Prostate gland (tissue), 2 donors: ENCODE results near the gene CRIM1. TPM values are rescaled to one million over a fixed set of nuclear protein-coding genes. Genes with fewer than 3 reads are reported as not detected.

Experiments
- DNase-seq: peaks from one replicate; pipeline ENCODE4 v3.0.0-alpha.2; 2019; ENCODE audit warnings: low spot score
- H3K27ac ChIP-seq, 2 donors: fragments of 200-600 bp; sonication (generic); 2 replicates each; pipeline ENCODE4 v1.5.1; 2017 to 2019
- H3K27me3 ChIP-seq: fragments of 200-600 bp; sonication (generic); replicated peaks from 2 replicates; pipeline ENCODE4 v1.5.1; 2019; ENCODE audit not compliant: insufficient read depth
- H3K36me3 ChIP-seq, 2 donors: fragments of 200-600 bp; sonication (generic); 1 replicate in 1 of 2; 2 replicates in 1 of 2; pipeline versions ENCODE4 v1.5.1 to v1.8.1; 2017 to 2019
- H3K4me1 ChIP-seq: fragments of 200-600 bp; sonication (generic); replicated peaks from 2 replicates; pipeline ENCODE4 v1.5.1; 2019
- H3K4me3 ChIP-seq, 2 donors: fragments of 200-600 bp; sonication (generic); 2 replicates each; pipeline ENCODE4 v1.5.1; 2017 to 2019
- H3K9me3 ChIP-seq: fragments of 200-600 bp; sonication (generic); 2 replicates; pipeline ENCODE4 v1.5.1; 2017
- POLR2A ChIP-seq: fragments of 450-650 bp; IDR thresholded peaks from one replicate; pipeline ENCODE4 v1.6.1; 2016; ENCODE audit warnings: antibody characterized with exemption, mild to moderate bottlenecking
- POLR2AphosphoS5 ChIP-seq: sonication (generic); formaldehyde crosslinking; IDR thresholded peaks from one replicate; pipeline ENCODE4 v1.6.1; 2017; ENCODE audit warnings: antibody characterized with exemption
- WGBS: methylation state at CpG from one replicate; pipeline ENCODE4 v1.1.5; 2018; 5-methylcytosine and 5-hydroxymethylcytosine counted together
- intact Hi-C: fragments of 100-400 bp; cut with DNase I; formaldehyde crosslinking; loops from one replicate; pipeline ENCODE4 v1.14.2; 2022
- total RNA-seq, 2 donors: library from RNA; depleted of rRNA; stranded (reverse); fragments of >200 nt; gene quantifications; one replicate each; pipeline ENCODE4 v1.1.0, GENCODE V29; 2016
- TF ChIP-seq, protein P1 (sequence below), 4 experiments: fragments of 200-600 bp in 2 of 4; fragments of 450-650 bp in 2 of 4; sonication (generic) in 2 of 4; IDR thresholded peaks; 1 replicate in 3 of 4; 2 replicates in 1 of 4; pipeline ENCODE4 v1.5.1; 2016 to 2019; ENCODE audit warnings: antibody characterized with exemption in 4 of 4, mild to moderate bottlenecking in 2 of 4, moderate library complexity in 2 of 4

Gene CRIM1
- total RNA-seq, 2 donors from 2014 or later = 55.2 to 101 TPM

DNA sequence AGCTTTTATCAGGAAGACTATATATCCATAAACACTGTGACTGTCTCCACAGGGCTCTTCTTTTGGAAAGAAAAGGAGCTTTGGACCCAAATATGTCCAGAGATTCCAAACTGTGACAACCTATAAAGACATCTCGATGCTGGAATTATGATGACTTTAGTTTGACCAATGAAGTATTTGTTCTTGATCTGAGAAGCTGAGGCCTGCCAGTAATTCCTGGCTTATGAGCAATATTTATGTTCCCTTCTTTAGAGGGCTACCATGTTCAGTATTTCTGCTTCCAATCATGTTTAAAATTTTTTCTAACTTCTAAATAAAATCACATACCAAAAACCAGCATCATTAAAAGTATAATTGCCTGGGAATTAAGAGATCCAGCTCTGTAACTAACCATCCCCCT is 201.3 kb downstream of the CRIM1 start:
- no peak for DNase-seq
- no peak overlapping the region for H3K27ac ChIP-seq
- no peaks in the 10 kb centered on the region for H3K36me3 ChIP-seq
- H3K4me1 ChIP-seq = no peaks in the 10 kb centered on the region
- no peaks in the 10 kb centered on the region for H3K9me3 ChIP-seq
- no peak overlapping the region for H3K4me3 ChIP-seq
- no peaks in the 10 kb centered on the region for H3K27me3 ChIP-seq
- WGBS = 66% methylated on average over 1 of the region's 1 CpG
- intact Hi-C loops = no loop called here
- TF ChIP-seq POLR2AphosphoS5 = no peak
- TF ChIP-seq, protein P1, sequence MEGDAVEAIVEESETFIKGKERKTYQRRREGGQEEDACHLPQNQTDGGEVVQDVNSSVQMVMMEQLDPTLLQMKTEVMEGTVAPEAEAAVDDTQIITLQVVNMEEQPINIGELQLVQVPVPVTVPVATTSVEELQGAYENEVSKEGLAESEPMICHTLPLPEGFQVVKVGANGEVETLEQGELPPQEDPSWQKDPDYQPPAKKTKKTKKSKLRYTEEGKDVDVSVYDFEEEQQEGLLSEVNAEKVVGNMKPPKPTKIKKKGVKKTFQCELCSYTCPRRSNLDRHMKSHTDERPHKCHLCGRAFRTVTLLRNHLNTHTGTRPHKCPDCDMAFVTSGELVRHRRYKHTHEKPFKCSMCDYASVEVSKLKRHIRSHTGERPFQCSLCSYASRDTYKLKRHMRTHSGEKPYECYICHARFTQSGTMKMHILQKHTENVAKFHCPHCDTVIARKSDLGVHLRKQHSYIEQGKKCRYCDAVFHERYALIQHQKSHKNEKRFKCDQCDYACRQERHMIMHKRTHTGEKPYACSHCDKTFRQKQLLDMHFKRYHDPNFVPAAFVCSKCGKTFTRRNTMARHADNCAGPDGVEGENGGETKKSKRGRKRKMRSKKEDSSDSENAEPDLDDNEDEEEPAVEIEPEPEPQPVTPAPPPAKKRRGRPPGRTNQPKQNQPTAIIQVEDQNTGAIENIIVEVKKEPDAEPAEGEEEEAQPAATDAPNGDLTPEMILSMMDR (IDR thresholded peaks at IDR 0.05) = no peak
- TF ChIP-seq POLR2A = no peak

DNA sequence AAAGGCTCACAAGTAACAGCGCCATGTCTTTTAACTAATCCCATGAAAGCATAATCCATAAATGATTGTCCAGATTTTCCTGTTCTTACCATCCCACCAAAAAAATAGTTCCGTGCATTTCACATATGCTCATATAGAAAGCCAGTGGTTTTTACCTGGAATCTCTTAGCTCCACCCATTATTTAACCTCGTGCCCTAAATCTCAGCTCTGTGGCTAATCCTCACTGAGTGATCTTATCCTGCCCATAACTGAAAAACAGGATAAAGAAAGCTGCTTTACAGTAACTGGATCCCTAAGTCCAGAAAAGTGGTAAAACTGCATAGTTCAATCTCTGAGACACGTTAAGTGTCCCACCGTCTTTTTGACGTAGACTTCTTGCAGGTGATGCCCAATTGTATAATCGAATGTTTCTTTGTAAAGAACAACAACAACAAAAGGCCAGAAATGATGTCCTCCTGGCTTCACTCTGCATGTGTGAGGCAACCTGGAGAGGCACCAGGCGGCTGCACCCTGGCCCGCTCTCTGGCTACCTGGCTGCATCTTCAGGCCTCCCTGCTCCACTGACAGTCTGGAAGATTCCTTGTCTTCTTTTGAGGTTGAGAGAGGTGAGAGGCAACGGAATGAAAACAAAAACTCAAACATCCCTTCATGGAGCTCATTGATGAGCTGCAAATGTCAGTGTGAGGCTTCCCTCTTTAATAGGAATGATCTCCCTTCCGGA is 203.8 kb downstream of the CRIM1 start:
- intact Hi-C loops = no loop called here
- Histone ChIP-seq H3K27me3 (no peaks in the 10 kb centered on the region), H3K36me3 (no peaks in the 10 kb centered on the region), H3K4me3 (no peak overlapping the region), H3K9me3 (no peaks in the 10 kb centered on the region), H3K27ac (no peak overlapping the region), H3K4me1 (no peaks in the 10 kb centered on the region)
- TF ChIP-seq POLR2AphosphoS5 (no peak), POLR2A (no peak)
- TF ChIP-seq, protein P1 (IDR thresholded peaks at IDR 0.05) = no peak
- DNase-seq = no peak
- WGBS = 82% methylated on average over 11 of the region's 11 CpGs

DNA sequence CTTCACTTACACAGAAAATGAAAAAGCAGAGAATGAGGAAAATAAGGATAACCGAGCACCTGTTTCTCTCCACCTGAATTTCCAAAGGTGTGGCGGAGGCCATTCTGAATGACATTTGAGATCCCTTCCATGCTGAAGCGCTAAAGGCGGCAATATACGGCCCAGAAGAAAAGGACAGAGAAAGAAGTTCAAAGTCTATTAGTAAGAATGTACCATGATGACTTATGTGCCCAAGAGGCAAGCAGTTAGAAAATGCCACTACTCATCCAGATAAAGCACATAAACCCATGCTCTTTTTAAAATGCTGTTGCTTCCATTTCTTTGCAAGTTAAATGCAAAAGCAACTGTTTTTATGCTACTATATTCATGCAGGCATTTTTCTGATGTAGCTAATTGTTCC is 205.1 kb downstream of the CRIM1 start:
- DNase-seq = no peak
- H3K9me3 ChIP-seq = no peaks in the 10 kb centered on the region
- H3K27ac ChIP-seq = no peak overlapping the region
- WGBS = 98% methylated on average over 5 of the region's 5 CpGs
- intact Hi-C loops = no loop called here
- TF ChIP-seq, protein P1 (IDR thresholded peaks at IDR 0.05) = no peak
- no peak for TF ChIP-seq POLR2AphosphoS5
- TF ChIP-seq POLR2A = no peak
- H3K36me3 ChIP-seq = no peaks in the 10 kb centered on the region
- H3K27me3 ChIP-seq = no peaks in the 10 kb centered on the region
- no peaks in the 10 kb centered on the region for H3K4me1 ChIP-seq
- no peak overlapping the region for H3K4me3 ChIP-seq

DNA sequence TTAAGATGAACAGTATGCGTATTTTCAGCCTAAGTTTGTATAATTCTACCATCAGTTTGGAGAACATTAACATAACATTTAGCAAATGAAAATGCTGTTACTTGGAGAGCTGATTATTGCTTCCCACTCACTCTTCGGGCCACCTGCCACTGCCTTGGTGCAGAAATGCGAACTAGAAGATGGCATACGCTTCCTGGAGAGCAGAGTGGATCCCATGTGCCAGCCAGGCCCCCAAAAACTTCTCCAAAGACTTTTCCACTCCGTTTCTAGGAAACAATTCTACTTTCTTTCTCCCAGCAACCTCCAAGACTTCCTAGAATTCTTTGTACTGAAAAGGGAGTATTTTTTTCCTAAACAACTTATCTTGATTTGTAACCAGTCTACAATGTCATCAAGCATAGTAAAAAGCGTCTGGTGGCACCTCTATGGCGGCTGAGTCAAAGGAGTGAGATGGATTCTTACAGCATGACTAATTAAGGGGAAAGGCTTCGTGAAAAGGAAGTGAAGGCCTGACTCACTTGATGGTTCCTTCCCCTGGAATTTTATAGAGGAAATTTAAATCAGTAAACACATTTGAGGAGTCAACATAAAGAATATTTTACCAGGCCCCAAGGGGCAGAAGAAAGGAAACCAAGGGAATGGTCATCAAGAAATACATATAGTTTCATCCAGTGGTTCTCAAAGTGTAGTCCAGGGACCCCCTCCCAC is 205.8 kb downstream of the CRIM1 start:
- intact Hi-C loops = no loop called here
- TF ChIP-seq POLR2A (no peak), POLR2AphosphoS5 (peak; percentile 16)
- no peaks in the 10 kb centered on the region for H3K4me1 ChIP-seq
- H3K9me3 ChIP-seq = no peaks in the 10 kb centered on the region
- H3K27ac ChIP-seq = no peak overlapping the region
- no peak for DNase-seq
- H3K4me3 ChIP-seq = no peak overlapping the region
- H3K36me3 ChIP-seq = no peaks in the 10 kb centered on the region
- no peaks in the 10 kb centered on the region for H3K27me3 ChIP-seq
- 65% methylated on average over 8 of the region's 8 CpGs for WGBS

DNA sequence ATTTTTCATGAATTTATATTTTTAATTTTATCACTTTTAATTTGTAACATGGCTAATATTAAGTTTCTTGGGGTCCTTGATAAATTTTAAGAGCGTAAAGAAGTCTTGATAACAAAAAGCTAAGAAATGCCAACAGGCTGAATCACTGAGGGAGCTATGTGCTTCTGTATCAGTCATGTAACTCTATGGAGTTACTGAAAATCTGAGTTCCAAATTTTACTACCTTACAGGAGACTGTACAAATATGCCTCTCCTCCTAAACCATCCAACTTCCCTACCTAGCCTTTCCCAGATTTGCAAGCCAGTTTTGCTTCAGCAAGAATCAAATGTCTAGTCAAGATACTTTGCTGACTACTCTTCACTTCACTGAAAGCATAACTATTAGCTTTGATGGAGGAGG is 206.7 kb downstream of the CRIM1 start:
- Histone ChIP-seq H3K36me3 (no peaks in the 10 kb centered on the region), H3K27me3 (no peaks in the 10 kb centered on the region), H3K4me3 (no peak overlapping the region), H3K27ac (no peak overlapping the region), H3K9me3 (no peaks in the 10 kb centered on the region), H3K4me1 (no peaks in the 10 kb centered on the region)
- intact Hi-C loops = no loop called here
- no peak for DNase-seq
- no peak for TF ChIP-seq POLR2AphosphoS5
- TF ChIP-seq, protein P1 (IDR thresholded peaks at IDR 0.05) = no peak
- no peak for TF ChIP-seq POLR2A
- WGBS = 90% methylated on average over 1 of the region's 1 CpG
